Activated CD4-positive, alpha-beta T cell treated with anti-CD3 and anti-CD28 coated beads, Interleukin-2, amount 10 ng/mL, durations not matched to agents 7 days and 5 days (primary cell): ENCODE data around the gene SPSB1. TPM values are rescaled to one million over a fixed set of nuclear protein-coding genes. Genes with fewer than 3 reads are reported as not detected.

ENCODE experiments used
- CTCF ChIA-PET: fragments of 350-600 bp; sonication (Branson Sonifier 250); formaldehyde crosslinking; loops from one replicate; lab custom pipeline; 2021; ENCODE audit warnings: antibody characterized with exemption; lab: Charles Lee
- POLR2A ChIA-PET: fragments of 350-600 bp; sonication (Branson Sonifier 250); formaldehyde crosslinking; loops from one replicate; lab custom pipeline; 2021; ENCODE audit warnings: antibody characterized with exemption; lab: Charles Lee
- DNase-seq: peaks from one replicate; pipeline ENCODE4 v3.0.0-alpha.2; 2020
- H3K27ac Mint-ChIP-seq: one replicate; pipeline ENCODE4 v1.8.0; 2021; ENCODE audit warnings: mild to moderate bottlenecking, moderate library complexity, mixed read lengths
- H3K27me3 Mint-ChIP-seq: one replicate; pipeline ENCODE4 v1.8.0; 2021; ENCODE audit warnings: mixed read lengths
- H3K36me3 Mint-ChIP-seq: one replicate; pipeline ENCODE4 v1.8.0; 2021; ENCODE audit warnings: low read depth, mixed read lengths
- H3K4me1 Mint-ChIP-seq: one replicate; pipeline ENCODE4 v1.8.0; 2021; ENCODE audit warnings: mixed read lengths
- H3K4me3 Mint-ChIP-seq: one replicate; pipeline ENCODE4 v1.8.0; 2021; ENCODE audit warnings: mild to moderate bottlenecking, moderate library complexity, mixed read lengths
- H3K9me3 Mint-ChIP-seq: one replicate; pipeline ENCODE4 v1.8.0; 2021; ENCODE audit warnings: mixed read lengths
- total RNA-seq, 2 experiments: library from RNA; stranded (reverse); gene quantifications; one replicate each; pipeline ENCODE4 v1.2.3, GENCODE V29; 2021

The SPSB1 gene
- total RNA-seq, 2 experiments from 2014 or later = 4.8 to 6.6 TPM

DNA sequence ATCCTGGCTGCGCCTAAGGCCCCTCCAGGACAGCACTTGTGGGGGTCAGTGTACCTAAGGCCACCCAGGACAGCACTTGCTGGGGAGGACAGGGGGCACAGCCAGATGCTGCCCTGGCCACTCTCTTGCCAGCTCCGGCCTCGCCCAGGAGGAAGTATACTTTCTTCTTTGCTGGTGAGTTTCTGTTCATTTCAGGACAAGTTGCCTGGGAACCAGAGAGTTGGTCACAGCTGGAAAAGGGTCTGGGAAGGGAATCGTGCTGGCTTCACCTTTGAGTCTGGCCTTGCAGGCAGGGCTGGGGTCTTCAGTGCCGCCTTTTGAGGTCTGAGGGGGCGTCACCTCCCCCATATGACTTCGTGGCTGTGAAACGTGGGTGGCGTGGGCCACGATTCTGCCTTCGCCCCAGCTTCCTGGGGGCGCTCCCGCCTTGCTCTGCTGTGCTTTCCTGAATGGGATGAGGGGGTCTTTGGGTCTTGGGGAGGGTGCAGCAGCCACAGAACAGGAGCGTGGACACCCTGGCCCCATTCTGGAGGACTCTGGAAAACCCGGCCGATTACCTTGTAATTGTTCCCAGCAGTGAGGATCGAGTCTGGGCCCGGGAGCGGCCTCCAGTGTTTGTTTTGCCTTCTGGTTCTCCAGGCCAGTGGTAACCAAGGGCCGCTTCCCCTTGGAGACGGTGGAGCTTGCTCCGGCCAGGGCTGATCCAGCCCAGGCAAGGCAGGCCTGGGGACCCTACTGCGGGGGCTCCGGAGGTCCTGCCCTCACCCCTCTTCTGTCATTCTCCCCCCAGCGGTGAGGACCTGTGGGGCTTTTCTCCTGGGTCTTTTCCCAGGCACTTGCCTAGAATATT is 45.9 kb downstream of the SPSB1 start:
- no peaks in the 10 kb centered on the region for H3K36me3 Mint-ChIP-seq
- no peak for DNase-seq
- no peak overlapping the region for H3K27ac Mint-ChIP-seq
- H3K4me1 Mint-ChIP-seq = no peaks in the 10 kb centered on the region
- peaks cover 3% of the 10 kb centered on the region for H3K9me3 Mint-ChIP-seq
- POLR2A ChIA-PET = no interaction called here
- CTCF ChIA-PET = no interaction called here
- no peaks in the 10 kb centered on the region for H3K27me3 Mint-ChIP-seq
- H3K4me3 Mint-ChIP-seq = no peak overlapping the region

DNA sequence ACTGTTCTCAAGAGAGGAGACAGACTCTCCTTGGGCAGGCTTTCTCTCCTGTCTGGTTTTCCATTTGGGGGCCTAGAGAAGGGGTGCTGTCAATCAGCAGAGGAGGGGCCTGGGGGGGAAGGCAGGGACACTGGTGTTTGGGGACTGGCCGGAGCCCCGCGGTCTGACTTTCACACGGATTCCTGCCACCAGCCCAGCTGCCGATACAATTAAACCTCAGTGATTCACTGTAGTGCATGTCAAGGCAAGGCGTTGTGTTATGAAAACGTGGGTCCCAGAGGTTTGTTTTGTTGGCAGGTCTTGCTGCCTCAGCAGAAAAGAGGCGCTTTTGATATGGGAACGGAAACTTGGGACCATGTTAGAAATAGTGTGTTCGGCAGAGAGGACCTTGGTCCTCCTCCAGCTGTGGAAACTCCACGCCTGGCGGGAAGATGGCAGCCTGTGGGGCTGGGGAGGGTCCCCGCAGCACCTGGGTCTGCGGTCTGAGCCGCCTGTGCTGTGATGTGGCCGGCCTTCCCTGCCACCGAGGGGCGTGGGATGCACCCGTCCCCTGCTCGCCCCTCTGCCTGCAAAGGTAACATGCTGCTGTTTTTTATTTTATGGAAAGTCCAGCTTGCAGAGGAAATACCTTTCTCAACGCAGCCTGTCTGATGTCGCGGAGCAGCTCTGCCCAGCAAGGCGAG is 47.6 kb downstream of the SPSB1 start:
- no peaks in the 10 kb centered on the region for H3K36me3 Mint-ChIP-seq

DNA sequence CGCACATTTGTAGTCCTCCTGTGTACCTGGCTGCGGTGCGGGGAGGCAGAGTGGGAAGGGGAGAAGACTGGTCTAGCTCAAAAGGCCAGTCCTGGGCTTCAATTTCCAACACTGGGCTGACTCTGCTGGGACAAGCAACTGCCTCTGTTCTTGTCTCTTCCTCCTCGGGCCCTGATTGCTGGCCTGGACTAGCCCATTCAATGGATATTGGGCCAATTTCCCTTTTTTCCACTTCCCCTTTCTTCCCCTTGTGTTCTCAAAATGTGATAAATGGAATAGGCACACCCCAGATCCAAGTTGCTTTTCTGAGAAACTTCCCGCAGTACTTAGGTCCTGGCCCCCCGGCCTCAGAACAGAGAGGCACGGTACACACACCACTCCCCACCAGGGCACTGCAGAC is 48.2 kb downstream of the SPSB1 start:
- no peak overlapping the region for H3K27ac Mint-ChIP-seq
- no peaks in the 10 kb centered on the region for H3K27me3 Mint-ChIP-seq
- H3K4me1 Mint-ChIP-seq = no peaks in the 10 kb centered on the region
- ChIA-PET CTCF (no interaction called here), POLR2A (no interaction called here)
- H3K36me3 Mint-ChIP-seq = no peaks in the 10 kb centered on the region
- peaks cover 3% of the 10 kb centered on the region for H3K9me3 Mint-ChIP-seq
- DNase-seq = no peak
- no peak overlapping the region for H3K4me3 Mint-ChIP-seq

More for the DNA sequence above, 47.6 kb downstream of the SPSB1 start:
- ChIA-PET POLR2A (no interaction called here), CTCF (no interaction called here)
- Mint-ChIP-seq H3K4me1 (no peaks in the 10 kb centered on the region), H3K27ac (no peak overlapping the region), H3K27me3 (no peaks in the 10 kb centered on the region), H3K9me3 (peaks cover 3% of the 10 kb centered on the region), H3K4me3 (no peak overlapping the region)
- no peak for DNase-seq

DNA sequence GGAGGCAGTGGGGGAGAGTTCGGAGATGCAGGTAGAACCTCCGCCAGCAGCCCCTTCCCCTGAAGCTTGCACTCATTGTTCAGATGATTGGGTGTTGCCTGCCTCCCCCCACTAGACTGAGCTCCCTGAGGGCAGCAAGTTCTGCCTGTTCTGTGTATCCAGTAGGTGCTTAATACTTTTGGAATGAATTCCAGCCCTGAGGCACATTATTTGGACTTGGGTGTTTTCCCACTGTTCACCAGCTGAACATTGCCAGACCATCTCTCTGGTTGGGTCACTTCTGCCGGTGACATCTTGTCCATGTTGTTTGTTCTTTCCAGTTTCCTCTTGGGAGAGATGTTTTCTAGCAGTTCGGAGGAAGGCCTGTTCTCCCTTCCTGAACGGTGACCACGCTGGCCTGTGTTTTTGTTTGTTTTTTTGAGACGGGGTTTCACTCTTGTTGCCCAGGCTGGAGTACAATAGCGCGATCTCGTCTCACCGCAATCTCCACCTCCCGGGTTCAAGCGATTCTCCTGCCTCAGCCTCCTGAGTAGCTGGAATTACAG is 48.7 kb downstream of the SPSB1 start:
- Mint-ChIP-seq H3K4me3 (no peak overlapping the region), H3K4me1 (no peaks in the 10 kb centered on the region), H3K27me3 (no peaks in the 10 kb centered on the region), H3K9me3 (peaks cover 3% of the 10 kb centered on the region), H3K36me3 (no peaks in the 10 kb centered on the region), H3K27ac (no peak overlapping the region)
- DNase-seq = no peak
- POLR2A ChIA-PET = no interaction called here
- CTCF ChIA-PET = interaction anchor here (0.6 to 1.2 kb wide), 2 partner anchors 18 to 506 kb away, joined by 3 read pairs; no protein-coding TSS in a partner anchor

DNA sequence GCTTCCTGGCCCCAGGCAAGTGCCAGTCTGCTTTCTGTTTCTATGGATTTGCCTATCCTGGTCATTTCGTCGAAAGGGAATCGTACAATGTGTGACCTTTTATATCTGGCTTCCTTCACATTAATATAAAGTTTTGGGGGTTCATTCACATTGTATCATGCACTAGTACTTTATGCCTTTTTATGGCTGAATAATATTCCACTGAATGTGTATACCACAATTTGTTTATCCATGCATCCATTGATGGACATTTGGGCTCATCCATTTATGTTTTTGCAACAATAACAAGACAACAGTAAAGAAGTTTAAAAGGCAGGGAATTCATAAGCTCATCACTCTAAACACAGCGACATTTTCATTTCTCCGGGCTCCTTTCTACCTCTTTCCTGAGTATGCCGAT is 50.6 kb downstream of the SPSB1 start:
- no peaks in the 10 kb centered on the region for H3K27me3 Mint-ChIP-seq
- peaks cover 3% of the 10 kb centered on the region for H3K9me3 Mint-ChIP-seq
- POLR2A ChIA-PET = no interaction called here
- H3K4me1 Mint-ChIP-seq = no peaks in the 10 kb centered on the region
- H3K36me3 Mint-ChIP-seq = no peaks in the 10 kb centered on the region
- no peak for DNase-seq
- no peak overlapping the region for H3K27ac Mint-ChIP-seq
- CTCF ChIA-PET = interaction anchor here (0.6 kb wide), 1 partner anchor 37 kb away, joined by 3 read pairs; no protein-coding TSS in a partner anchor
- H3K4me3 Mint-ChIP-seq = no peak overlapping the region

DNA sequence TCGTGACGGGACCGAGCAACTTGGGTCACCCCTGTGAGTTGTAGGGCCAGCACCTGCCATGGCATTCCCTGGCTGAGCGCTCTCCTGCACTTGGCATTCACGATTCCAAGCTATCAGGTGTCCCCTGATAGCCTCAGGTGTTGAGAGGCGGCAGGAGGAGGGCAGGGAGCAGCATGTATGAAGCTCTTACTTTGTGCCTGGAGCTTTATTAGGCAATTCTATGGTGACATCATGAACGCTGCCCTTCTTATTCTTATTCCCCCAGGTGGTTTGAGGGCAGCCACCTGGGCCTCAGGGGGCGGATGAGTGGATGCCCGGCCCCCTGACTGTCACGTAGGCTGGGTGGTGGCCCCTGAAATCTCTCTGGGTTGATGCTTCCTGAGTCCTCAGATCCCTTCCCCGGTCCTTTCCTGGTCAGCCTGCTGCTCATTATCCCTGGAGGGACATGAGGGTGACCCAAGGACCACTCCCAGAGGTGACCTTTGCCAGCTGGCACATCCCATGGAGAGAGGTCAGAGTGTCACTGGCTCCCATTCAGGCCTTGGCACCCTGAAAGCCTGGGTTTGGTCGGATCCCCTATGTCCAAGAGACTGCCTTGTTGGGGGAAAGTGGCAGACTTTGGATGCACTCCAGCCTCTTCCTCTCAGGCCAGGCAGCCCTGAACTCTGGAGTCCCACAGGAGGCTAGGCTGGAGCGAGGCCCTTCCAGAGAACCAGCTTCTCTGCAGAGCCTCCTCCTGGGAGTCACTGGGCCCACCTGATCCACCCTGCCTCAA is 51.9 kb downstream of the SPSB1 start:
- ChIA-PET POLR2A (no interaction called here), CTCF (interaction anchor here (0.9 to 1.1 kb wide), 2 partner anchors 94 to 115 kb away, joined by 3 read pairs; no protein-coding TSS in a partner anchor)
- H3K27me3 Mint-ChIP-seq = no peaks in the 10 kb centered on the region
- H3K9me3 Mint-ChIP-seq = peaks cover 3% of the 10 kb centered on the region
- H3K36me3 Mint-ChIP-seq = no peaks in the 10 kb centered on the region
- no peak for DNase-seq
- no peaks in the 10 kb centered on the region for H3K4me1 Mint-ChIP-seq
- no peak overlapping the region for H3K4me3 Mint-ChIP-seq
- H3K27ac Mint-ChIP-seq = no peak overlapping the region

DNA sequence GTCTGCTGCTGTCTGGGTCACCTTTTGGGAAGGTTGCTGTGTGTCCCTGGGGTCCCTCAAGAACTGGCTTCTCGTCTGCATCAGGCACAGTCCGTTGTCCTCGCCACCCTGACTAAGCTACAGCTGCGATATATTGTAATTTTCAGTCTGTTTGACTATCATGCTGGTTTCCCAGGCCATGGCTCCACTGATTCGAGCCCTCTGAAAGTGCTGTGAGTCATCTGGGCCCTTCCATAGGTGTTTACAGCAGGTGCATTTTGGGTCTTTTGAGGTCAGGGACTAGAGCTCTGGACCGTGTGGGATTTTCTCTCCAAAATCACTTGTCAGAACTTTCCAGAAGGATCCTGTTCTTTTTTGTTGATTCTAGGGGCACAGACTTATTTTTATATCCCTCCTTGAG is 52.8 kb downstream of the SPSB1 start:
- Mint-ChIP-seq H3K9me3 (peaks cover 3% of the 10 kb centered on the region), H3K36me3 (no peaks in the 10 kb centered on the region), H3K27me3 (no peaks in the 10 kb centered on the region), H3K27ac (no peak overlapping the region), H3K4me1 (no peaks in the 10 kb centered on the region), H3K4me3 (no peak overlapping the region)
- POLR2A ChIA-PET = no interaction called here
- DNase-seq = no peak
- CTCF ChIA-PET = no interaction called here

DNA sequence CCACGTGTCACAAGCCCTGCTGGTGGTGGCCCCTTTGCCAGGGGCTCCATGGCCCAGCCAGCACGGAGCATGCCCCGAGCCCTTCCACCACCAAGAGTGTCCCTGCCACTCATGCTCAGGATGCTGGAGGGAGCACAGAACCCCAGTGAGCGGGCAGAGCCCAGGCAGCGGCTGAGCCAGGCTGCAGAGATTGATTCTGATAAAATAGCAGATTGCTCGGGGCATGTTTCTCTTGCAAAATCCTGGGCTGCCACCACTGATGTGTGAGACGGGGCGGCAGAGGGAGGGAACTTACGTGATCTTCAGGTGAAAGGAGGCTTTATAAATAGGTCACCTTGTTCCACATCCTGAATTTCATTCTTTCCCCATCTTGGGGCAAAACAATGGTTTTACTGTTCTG is 53.2 kb downstream of the SPSB1 start:
- Mint-ChIP-seq H3K9me3 (peaks cover 3% of the 10 kb centered on the region), H3K27ac (no peak overlapping the region), H3K4me3 (no peak overlapping the region), H3K4me1 (no peaks in the 10 kb centered on the region), H3K27me3 (no peaks in the 10 kb centered on the region), H3K36me3 (no peaks in the 10 kb centered on the region)
- ChIA-PET POLR2A (no interaction called here), CTCF (no interaction called here)
- DNase-seq = no peak

DNA sequence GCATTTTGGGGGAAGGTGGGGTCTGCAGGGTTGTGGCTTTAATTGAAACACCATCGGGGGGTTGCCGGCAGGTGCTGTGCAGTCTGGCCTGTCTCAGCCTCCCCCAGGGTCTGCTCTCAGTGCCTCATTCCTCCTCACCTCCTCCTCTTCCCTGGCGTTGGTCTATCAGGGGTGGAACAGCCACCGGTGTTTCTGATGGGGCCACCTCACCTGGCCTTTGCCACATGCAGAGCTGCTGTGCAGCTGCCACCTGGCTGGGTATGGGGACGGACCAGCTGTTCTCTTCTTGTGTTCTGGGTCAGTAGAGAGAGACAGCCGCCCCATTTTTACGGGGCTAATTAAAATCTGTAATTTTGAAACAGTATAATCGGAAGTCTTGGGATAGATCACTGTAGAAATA is 53.9 kb downstream of the SPSB1 start:
- CTCF ChIA-PET = no interaction called here
- H3K4me1 Mint-ChIP-seq = no peaks in the 10 kb centered on the region
- POLR2A ChIA-PET = no interaction called here
- H3K36me3 Mint-ChIP-seq = no peaks in the 10 kb centered on the region
- peaks cover 3% of the 10 kb centered on the region for H3K9me3 Mint-ChIP-seq
- H3K4me3 Mint-ChIP-seq = no peak overlapping the region
- H3K27ac Mint-ChIP-seq = no peak overlapping the region
- DNase-seq = no peak
- no peaks in the 10 kb centered on the region for H3K27me3 Mint-ChIP-seq

DNA sequence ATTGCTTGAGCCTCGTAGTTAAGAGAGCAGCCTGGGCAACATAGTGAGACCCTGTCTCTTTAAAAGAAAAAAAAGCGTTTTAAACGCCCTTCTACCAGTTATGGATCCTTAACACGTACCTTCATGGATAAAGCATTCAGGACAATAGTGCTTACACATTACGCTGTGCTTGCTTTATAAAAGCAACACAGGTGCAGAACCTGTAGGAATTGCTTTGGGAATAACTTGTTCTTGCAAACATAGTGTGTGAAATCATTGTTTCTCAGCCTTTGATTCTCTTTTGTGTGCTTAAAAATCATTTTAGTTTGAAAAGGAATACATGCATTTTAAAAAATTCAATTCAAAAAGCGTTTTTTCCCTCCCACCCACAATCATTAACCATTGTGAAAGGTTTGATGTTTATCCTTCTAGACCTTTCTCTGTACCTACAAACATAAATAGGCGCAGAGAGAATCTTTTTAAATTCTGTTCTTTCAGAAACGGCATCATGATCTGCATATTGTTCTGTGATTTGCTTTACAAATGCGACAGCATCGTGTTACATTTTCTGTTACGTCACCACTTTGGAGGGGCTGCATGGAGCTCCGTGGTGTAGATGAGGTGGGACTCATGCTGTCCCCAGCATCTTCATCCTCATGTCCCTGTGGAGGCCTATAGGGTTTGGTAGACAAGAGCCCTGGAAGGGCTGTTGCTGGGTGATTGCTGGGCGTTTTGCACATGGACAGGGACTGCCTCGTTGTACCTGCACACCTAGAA is 54.6 kb downstream of the SPSB1 start:
- Mint-ChIP-seq H3K4me1 (no peaks in the 10 kb centered on the region), H3K9me3 (peaks cover 3% of the 10 kb centered on the region), H3K27me3 (no peaks in the 10 kb centered on the region), H3K36me3 (no peaks in the 10 kb centered on the region), H3K27ac (no peak overlapping the region), H3K4me3 (no peak overlapping the region)
- DNase-seq = no peak
- ChIA-PET POLR2A (no interaction called here), CTCF (no interaction called here)

DNA sequence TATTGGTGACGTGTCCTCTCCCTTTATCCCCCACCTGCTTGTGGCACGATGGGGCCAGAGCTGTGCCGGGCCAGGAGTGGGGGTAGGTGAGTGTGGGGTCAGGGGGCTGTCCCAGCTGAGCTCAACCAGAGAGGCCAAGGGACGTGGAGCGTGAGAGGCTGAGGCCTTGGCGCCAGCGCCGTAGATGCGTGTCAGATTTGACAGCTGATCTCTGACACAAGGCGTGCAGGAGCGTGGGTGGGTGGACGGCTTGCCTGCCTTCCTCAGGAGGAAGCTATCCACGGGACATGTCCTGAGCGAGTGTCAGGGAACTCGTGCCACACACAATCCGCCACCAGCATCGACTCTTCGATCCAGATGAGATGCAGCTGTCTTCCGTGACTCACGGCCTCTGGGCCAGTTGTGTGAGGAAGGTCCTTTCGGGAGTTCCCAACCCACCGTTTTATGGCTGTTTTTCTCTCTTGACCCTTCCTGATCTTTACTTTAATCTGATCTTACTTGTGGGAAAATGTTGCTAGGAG is 56.7 kb downstream of the SPSB1 start:
- H3K36me3 Mint-ChIP-seq = no peaks in the 10 kb centered on the region
- H3K27me3 Mint-ChIP-seq = no peaks in the 10 kb centered on the region
- no peak overlapping the region for H3K27ac Mint-ChIP-seq
- H3K4me1 Mint-ChIP-seq = no peaks in the 10 kb centered on the region
- ChIA-PET POLR2A (no interaction called here), CTCF (interaction anchor here (0.9 kb wide), 1 partner anchor 13 kb away, joined by 3 read pairs; no protein-coding TSS in a partner anchor)
- no peak for DNase-seq
- no peaks in the 10 kb centered on the region for H3K9me3 Mint-ChIP-seq
- H3K4me3 Mint-ChIP-seq = no peak overlapping the region
